Ishikawa (cell line): Measurements from ENCODE around the gene MAP1B.

Experiments
- CEBPB ChIP-seq: IDR thresholded peaks from 2 replicates; pipeline ENCODE4 v1.6.1; 2012
- CREB1 ChIP-seq: IDR thresholded peaks from 2 replicates; pipeline ENCODE4 v1.6.1; 2012; ENCODE audit warnings: low read depth
- EGR1 ChIP-seq: IDR thresholded peaks from 2 replicates; pipeline ENCODE4 v1.6.1; 2012
- EP300 ChIP-seq: IDR thresholded peaks from 2 replicates; pipeline ENCODE4 v1.6.1; 2012; ENCODE audit warnings: borderline replicate concordance
- FOXM1 ChIP-seq: IDR thresholded peaks from 2 replicates; pipeline ENCODE4 v1.6.1; 2012; ENCODE audit warnings: low read depth, borderline replicate concordance
- MAX ChIP-seq: IDR thresholded peaks from 2 replicates; pipeline ENCODE4 v1.6.1; 2012
- NFIC ChIP-seq: IDR thresholded peaks from 2 replicates; pipeline ENCODE4 v1.6.1; 2012
- RAD21 ChIP-seq: IDR thresholded peaks from 2 replicates; pipeline ENCODE4 v1.6.1; 2012; ENCODE audit warnings: low read depth
- REST ChIP-seq: IDR thresholded peaks from 2 replicates; pipeline ENCODE4 v1.6.1; 2012; ENCODE audit warnings: low read depth, mild to moderate bottlenecking
- TAF1 ChIP-seq: IDR thresholded peaks from 2 replicates; pipeline ENCODE4 v1.6.1; 2012; ENCODE audit warnings: low read depth, mild to moderate bottlenecking
- TCF12 ChIP-seq: IDR thresholded peaks from 2 replicates; pipeline ENCODE4 v1.6.1; 2012; ENCODE audit warnings: low read depth
- TEAD4 ChIP-seq: IDR thresholded peaks from 2 replicates; pipeline ENCODE4 v1.6.1; 2012
- USF1 ChIP-seq: IDR thresholded peaks from 2 replicates; pipeline ENCODE4 v1.6.1; 2012
- YY1 ChIP-seq: IDR thresholded peaks from 2 replicates; pipeline ENCODE4 v1.6.1; 2012; ENCODE audit warnings: low read depth
- ZBTB7A ChIP-seq: IDR thresholded peaks from 2 replicates; pipeline ENCODE4 v1.6.1; 2012; ENCODE audit warnings: low read depth

The MAP1B gene

GRCh38 chr5:72167257-72167656, 60.0 kb downstream of the MAP1B start:
- no peak for TF ChIP-seq TEAD4
- TF ChIP-seq TAF1: no peak
- TF ChIP-seq RAD21: no peak
- TF ChIP-seq REST: no peak

GRCh38 chr5:72167804-72168203, 60.5 kb downstream of the MAP1B start:
- TF ChIP-seq TEAD4: no peak
- TF ChIP-seq TAF1: no peak
- TF ChIP-seq ZBTB7A: no peak
- TF ChIP-seq EP300: no peak
- TF ChIP-seq USF1: no peak
- TF ChIP-seq FOXM1: no peak
- no peak for TF ChIP-seq TCF12
- no peak for TF ChIP-seq EGR1
- TF ChIP-seq REST: no peak
- TF ChIP-seq CREB1: no peak
- TF ChIP-seq NFIC: no peak
- TF ChIP-seq YY1: no peak
- no peak for TF ChIP-seq RAD21
- TF ChIP-seq MAX: no peak
- no peak for TF ChIP-seq CEBPB

- TF ChIP-seq MAX (no peak), REST (no peak), ZBTB7A (no peak), TCF12 (no peak), EP300 (no peak), YY1 (no peak)
Measured at GRCh38 chr5:72170101-72170500, 62.8 kb downstream of the MAP1B start.

GRCh38 chr5:72171667-72172066, 64.4 kb downstream of the MAP1B start:
- TF ChIP-seq CREB1 (no peak), RAD21 (no peak), NFIC (no peak), REST (no peak), ZBTB7A (no peak)

- TF ChIP-seq EGR1: no peak
- no peak for TF ChIP-seq ZBTB7A
Measured at GRCh38 chr5:72172786-72173185, 65.5 kb downstream of the MAP1B start.
